Measurements from ENCODE around the gene KATNA1. TPM values are rescaled to one million over a fixed set of nuclear protein-coding genes. Genes with fewer than 3 reads are reported as not detected.
"Not testable (repeated sequence)": the region's sequence is repeated elsewhere in the genome, so short reads cannot be mapped to it uniquely, and the experiment has no call there.

The KATNA1 gene
- total RNA-seq, 4 donors from 2014 or later = 11.7 to 27.5 (median 15.6) TPM

DNA sequence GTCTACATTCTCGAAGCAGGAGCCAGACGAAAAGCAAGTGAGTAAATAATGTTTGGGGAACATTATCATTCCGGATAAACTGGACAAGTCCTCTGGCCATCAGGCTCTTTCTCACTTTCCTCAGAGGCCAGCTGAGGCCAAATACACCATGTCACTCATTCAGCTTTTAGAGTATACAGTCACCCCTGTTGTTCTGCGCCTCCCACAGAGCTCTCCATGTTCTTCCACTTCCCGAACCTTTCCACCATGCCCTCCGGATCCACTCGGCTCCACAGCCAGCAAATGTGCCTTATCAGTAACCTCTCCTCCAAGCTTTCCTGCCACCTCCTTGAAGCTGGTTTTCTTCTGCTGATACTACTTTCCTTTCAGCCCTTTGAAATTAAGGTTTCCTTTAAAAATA, 37.7 kb upstream of the KATNA1 start:
- H3K27ac ChIP-seq = no peak overlapping the region
- no peaks in the 10 kb centered on the region for H3K27me3 ChIP-seq
- intact Hi-C loops (cut with DNase I) = no loop called here
- TF ChIP-seq, protein P1, sequence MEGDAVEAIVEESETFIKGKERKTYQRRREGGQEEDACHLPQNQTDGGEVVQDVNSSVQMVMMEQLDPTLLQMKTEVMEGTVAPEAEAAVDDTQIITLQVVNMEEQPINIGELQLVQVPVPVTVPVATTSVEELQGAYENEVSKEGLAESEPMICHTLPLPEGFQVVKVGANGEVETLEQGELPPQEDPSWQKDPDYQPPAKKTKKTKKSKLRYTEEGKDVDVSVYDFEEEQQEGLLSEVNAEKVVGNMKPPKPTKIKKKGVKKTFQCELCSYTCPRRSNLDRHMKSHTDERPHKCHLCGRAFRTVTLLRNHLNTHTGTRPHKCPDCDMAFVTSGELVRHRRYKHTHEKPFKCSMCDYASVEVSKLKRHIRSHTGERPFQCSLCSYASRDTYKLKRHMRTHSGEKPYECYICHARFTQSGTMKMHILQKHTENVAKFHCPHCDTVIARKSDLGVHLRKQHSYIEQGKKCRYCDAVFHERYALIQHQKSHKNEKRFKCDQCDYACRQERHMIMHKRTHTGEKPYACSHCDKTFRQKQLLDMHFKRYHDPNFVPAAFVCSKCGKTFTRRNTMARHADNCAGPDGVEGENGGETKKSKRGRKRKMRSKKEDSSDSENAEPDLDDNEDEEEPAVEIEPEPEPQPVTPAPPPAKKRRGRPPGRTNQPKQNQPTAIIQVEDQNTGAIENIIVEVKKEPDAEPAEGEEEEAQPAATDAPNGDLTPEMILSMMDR (IDR thresholded peaks at IDR 0.05) = no peak
- no peak for TF ChIP-seq POLR2A (IDR thresholded peaks at IDR 0.05)
- H3K4me1 ChIP-seq = no peaks in the 10 kb centered on the region
- WGBS, 2 donors = 84 to 91% methylated on average over 7 of the region's 7 CpGs
- no peak for DNase-seq
- H3K36me3 ChIP-seq = peaks cover 0 to 90% (median 5%) of the 10 kb centered on the region in 3 donors
- H3K4me3 ChIP-seq = no peak overlapping the region
- no peaks in the 10 kb centered on the region for H3K9me3 ChIP-seq

DNA sequence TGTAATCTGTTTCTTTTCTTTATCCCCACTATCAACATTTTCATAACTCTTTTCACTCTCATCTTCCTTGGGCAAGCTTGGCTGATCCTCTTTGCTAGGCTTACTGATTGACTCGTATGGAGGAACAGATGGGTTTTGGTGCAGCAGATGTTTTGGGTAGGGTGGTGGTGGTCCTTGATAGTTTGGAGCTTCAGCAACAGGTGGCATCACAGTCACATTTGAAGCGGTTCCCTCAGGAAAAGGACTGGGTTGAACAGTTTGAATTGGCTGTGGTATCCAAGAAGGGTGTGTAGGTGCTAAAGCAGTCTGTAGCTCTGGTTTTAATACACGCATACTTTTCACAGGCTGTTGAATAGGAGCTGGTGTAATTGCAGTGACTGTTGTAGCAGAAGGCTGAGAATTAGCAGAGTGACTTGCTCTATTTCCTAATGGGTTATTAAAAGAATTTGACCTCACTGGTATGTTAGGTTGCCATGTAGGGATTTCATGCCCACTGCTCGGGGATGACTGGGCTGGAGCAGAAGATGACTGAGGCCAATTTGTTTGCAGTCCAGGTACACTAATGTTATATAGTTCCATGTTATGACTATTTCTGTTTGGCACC, 34.8 kb upstream of the KATNA1 start:
- H3K27me3 ChIP-seq = no peaks in the 10 kb centered on the region
- 90 to 93% methylated on average over 3 to 4 of the region's 4 CpGs for WGBS, 2 donors
- intact Hi-C loops (cut with DNase I) = no loop called here
- no peak overlapping the region for H3K4me3 ChIP-seq
- no peak overlapping the region for H3K27ac ChIP-seq
- DNase-seq = no peak
- H3K36me3 ChIP-seq = peaks cover 0 to 80% (median 5%) of the 10 kb centered on the region in 3 donors
- no peaks in the 10 kb centered on the region for H3K4me1 ChIP-seq
- TF ChIP-seq POLR2A (IDR thresholded peaks at IDR 0.05) = no peak
- TF ChIP-seq, protein P1 (IDR thresholded peaks at IDR 0.05) = no peak
- H3K9me3 ChIP-seq = no peaks in the 10 kb centered on the region

DNA sequence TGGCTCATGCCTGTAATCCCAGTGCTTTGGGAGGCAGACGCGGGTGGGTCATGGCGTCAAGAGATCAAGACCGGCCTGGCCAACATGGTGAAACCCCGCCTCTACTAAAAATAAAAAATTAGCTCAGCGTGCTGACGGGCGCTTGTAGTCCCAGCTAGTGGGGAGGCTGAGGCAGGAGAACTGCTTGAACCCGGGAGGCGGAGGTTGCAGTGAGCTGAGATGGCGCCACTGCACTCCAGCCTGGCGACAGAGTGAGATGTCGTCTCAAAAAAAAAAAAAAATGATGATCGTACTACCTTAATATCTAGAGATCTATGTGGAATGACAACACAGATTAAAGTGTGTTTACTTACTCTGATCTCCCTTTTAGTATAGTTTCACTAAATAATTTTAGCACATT, 33.3 kb upstream of the KATNA1 start:
- DNase-seq; H3K27ac ChIP-seq; H3K9me3 ChIP-seq; H3K4me1 ChIP-seq; H3K4me3 ChIP-seq; H3K27me3 ChIP-seq; intact Hi-C loops (cut with DNase I): not testable (repeated sequence)
- H3K36me3 ChIP-seq = peaks cover 0 to 76% (median 5%) of the 10 kb centered on the region in 3 donors
- WGBS, 2 donors = 90 to 92% methylated on average over 14 of the region's 14 CpGs

DNA sequence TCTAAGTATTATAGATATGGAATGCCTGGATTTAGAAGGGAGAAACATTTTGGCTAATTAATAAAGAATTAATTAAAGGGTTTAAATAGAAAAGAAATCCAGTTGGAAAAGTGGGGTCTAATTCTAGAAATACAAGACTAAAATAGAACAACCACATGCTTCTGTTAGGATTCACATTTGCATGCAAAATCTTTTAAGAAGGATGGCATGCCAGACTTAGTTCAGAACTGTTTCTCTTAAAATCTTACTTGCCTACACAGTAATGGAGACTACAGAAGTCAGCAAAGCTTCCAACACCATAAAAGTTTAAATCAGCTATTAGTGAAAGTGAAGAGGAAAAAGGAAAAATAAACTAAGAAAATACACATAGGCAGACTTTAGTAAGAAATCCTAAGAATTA, 32.7 kb upstream of the KATNA1 start:
- Histone ChIP-seq H3K4me3 (no peak overlapping the region), H3K4me1 (no peaks in the 10 kb centered on the region), H3K9me3 (no peaks in the 10 kb centered on the region), H3K36me3 (peaks cover 4 to 77% (median 5%) of the 10 kb centered on the region in 3 donors), H3K27ac (no peak overlapping the region), H3K27me3 (no peaks in the 10 kb centered on the region)
- TF ChIP-seq, protein P1 (IDR thresholded peaks at IDR 0.05) = no peak
- TF ChIP-seq POLR2A (IDR thresholded peaks at IDR 0.05) = no peak
- intact Hi-C loops (cut with DNase I) = no loop called here
- no peak for DNase-seq

DNA sequence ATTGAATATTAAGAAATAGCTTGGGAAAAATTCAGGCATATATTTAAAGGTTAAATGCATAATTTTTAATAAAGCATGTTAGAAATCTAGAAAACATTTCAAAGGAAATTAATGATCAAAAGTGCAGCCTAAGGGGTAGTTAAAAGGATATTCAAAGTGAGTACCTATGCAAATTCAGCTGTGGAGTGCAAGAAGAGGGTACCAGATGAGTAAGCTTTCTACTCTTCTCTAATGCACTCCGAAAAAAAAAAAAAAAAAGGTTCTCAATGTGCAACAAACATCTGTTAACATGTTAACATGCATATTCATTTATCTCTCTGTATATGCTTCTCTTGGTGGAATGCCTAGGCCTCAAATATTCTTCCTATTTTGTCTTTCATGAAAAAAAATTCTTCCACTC, 32.0 kb upstream of the KATNA1 start:
- Histone ChIP-seq H3K36me3 (peaks cover 5 to 77% (median 9%) of the 10 kb centered on the region in 3 donors), H3K4me1 (no peaks in the 10 kb centered on the region), H3K27me3 (no peaks in the 10 kb centered on the region), H3K4me3 (no peak overlapping the region), H3K9me3 (no peaks in the 10 kb centered on the region), H3K27ac (no peak overlapping the region)
- TF ChIP-seq, protein P1 (IDR thresholded peaks at IDR 0.05) = no peak
- no peak for TF ChIP-seq POLR2A (IDR thresholded peaks at IDR 0.05)
- DNase-seq = no peak
- WGBS, 2 donors = 26 to 55% methylated on average over 1 of the region's 1 CpG
- intact Hi-C loops (cut with DNase I) = no loop called here

DNA sequence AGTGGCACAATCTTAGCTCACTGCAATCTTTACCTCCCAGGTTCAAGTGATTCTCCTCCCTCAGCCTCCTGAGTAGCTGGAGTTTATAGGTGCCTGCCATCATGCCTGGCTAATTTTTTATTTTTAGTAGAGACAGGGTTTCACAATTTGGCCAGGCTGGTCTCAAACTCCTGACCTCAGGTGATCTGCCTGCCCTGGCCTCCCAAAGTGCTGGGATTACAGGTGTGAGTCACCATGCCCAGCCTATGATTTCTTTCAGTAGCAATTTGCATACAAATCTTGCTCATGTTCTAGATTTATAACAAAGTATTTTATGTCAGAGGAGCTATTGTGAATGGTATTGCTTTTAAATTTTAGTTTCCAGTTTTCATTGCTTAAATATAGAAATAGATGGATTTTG, 23.8 kb upstream of the KATNA1 start:
- H3K27ac ChIP-seq; H3K9me3 ChIP-seq; intact Hi-C loops (cut with DNase I); DNase-seq; H3K4me1 ChIP-seq; H3K27me3 ChIP-seq; H3K4me3 ChIP-seq: not testable (repeated sequence)
- peaks cover 9 to 99% (median 27%) of the 10 kb centered on the region in 3 donors for H3K36me3 ChIP-seq

Data from esophagus squamous epithelium (tissue), 5 donors.